ENCODE data around the gene FUBP3.

Gene FUBP3

GRCh38 chr9:130665029-130665430 is 85.7 kb downstream of the FUBP3 start:
- DNase-seq (ENCODE audit: low read depth in 1 of 2, low spot score in 1 of 2) = no peak
- in situ Hi-C loops (cut with HindIII; ENCODE audit: low pct_unique_long_range_greater_than_20kb, low sequenced_read_pairs) = no loop called here
- no peak for TF ChIP-seq JUND (IDR thresholded peaks at IDR 0.05; ENCODE audit: low read depth)

- in situ Hi-C loops (cut with HindIII; ENCODE audit: low pct_unique_long_range_greater_than_20kb, low sequenced_read_pairs) = no loop called here
- no peak for TF ChIP-seq JUND (IDR thresholded peaks at IDR 0.05; ENCODE audit: low read depth)
Observed at GRCh38 chr9:130665431-130666392, 86.3 kb downstream of the FUBP3 start.

DNA sequence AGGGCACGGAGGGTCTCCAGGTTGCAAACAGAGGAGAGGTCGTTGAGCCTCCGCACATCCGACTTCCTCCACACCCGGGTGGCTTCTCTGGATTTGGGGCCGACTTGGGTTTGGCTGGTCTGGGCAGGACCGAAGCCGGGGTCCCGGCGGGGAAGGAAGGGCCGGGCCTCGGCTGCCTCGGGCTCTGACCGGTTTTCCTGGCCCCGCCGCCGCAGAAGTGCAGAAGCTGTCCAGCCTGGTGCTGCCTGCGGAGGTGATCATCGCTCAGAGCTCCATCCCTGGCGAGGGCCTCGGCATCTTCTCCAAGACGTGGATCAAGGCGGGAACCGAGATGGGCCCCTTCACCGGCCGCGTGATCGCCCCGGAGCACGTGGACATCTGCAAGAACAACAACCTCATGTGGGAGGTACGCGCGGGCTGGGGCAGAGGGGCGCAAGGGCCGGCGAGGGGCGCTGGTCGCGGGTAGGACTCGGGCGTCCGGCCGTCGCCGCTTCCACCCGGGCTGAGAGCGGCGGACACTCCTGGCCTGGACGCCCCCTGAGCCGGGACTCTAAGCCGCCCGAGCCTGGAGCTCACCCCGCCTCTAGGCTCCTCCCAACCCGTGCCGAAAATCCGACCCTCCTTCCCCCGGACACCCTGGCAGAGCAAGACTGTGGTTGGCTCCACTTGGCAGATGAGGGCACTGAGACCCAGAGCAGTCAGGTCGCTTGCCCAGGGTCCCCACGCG is 87.2 kb downstream of the FUBP3 start:
- in situ Hi-C loops (cut with HindIII; ENCODE audit: low pct_unique_long_range_greater_than_20kb, low sequenced_read_pairs) = no loop called here
- DNase-seq (ENCODE audit: low read depth in 1 of 2, low spot score in 1 of 2) = no peak
- TF ChIP-seq JUND (IDR thresholded peaks at IDR 0.05; ENCODE audit: low read depth) = no peak

More at GRCh38 chr9:130665431-130666392, 86.3 kb downstream of the FUBP3 start:
- DNase-seq (ENCODE audit: low read depth in 1 of 2, low spot score in 1 of 2) = no peak

DNA sequence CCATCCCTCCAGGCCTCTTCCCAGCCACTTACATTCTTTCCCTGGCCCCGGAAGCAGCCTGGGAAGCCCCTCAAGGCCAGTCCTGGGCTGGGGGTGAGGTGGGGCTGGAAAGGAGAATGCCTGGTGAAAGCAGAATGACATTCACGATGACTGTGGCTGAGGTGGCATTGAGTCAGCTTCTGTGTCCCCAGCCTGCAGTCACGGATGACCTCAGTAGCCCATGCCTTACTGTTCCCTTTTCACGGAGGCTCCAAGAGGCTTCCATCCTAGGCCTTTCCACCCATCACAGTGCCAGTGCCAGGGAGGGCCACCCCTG is 87.7 kb downstream of the FUBP3 start:
- DNase-seq (ENCODE audit: low read depth in 1 of 2, low spot score in 1 of 2) = no peak
- in situ Hi-C loops (cut with HindIII; ENCODE audit: low pct_unique_long_range_greater_than_20kb, low sequenced_read_pairs) = no loop called here
- TF ChIP-seq JUND (IDR thresholded peaks at IDR 0.05; ENCODE audit: low read depth) = no peak

DNA sequence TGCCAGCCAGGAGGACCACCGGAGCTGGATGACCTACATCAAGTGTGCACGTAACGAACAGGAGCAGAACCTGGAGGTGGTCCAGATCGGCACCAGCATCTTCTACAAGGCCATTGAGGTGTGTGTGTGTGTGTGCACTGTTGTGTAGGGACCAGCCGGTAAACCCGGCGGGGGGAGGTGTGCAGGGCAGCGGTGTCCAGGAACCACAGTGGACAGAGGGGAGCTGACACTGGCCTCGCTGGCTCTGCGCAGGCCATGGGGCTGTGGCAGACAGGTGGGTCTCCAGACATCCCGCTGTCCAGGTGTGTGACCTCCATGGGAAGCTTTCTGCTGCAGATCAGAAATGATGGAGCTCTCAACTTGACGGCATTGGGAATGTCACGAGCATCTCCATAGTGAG is 88.8 kb downstream of the FUBP3 start:
- in situ Hi-C loops (cut with HindIII; ENCODE audit: low pct_unique_long_range_greater_than_20kb, low sequenced_read_pairs) = no loop called here
- no peak for TF ChIP-seq JUND (IDR thresholded peaks at IDR 0.05; ENCODE audit: low read depth)
- no peak for DNase-seq (ENCODE audit: low read depth in 1 of 2, low spot score in 1 of 2)

DNA sequence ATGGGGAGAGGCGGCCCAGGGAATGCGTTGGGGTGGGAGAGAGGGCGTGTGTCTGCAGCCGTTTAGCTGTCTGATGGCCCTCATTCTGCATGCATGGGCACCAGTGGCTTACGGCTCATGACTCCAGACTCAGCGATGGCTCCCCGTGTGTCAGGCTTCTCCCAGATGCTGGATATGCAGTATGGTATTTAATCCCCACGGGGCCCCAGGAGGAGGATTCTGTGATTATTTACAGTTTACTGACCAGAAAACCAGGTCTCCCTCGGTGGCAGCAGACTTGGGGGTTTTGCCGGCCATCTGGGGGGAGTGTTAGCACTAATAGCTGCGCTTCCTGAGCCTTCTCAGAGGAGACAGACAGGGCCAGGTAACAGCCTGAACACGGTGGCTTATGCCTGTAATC is 89.3 kb downstream of the FUBP3 start:
- no peak for DNase-seq (ENCODE audit: low read depth in 1 of 2, low spot score in 1 of 2)
- in situ Hi-C loops (cut with HindIII; ENCODE audit: low pct_unique_long_range_greater_than_20kb, low sequenced_read_pairs) = no loop called here
- TF ChIP-seq JUND (IDR thresholded peaks at IDR 0.05; ENCODE audit: low read depth) = no peak

DNA sequence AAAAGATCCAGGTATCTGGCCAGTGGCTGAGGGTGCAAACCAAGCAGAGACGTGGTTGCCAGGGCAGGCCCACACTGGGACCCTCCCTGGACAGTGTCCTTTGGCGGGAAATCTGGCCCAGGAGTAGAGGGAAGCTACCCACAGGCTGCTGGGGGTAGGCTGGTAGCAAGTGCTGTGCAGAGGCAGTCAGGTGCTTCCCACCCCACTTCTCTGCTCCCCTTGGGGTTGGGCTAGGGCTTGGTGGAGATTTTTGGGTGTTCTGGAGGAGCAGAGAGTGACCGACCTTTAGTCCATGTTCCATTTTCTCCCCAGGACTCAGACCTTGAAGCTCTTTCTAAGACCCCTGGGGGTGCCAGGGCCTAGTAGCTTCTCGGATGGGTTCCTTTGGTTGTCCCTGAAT is 90.6 kb downstream of the FUBP3 start:
- in situ Hi-C loops (cut with HindIII; ENCODE audit: low pct_unique_long_range_greater_than_20kb, low sequenced_read_pairs) = no loop called here
- TF ChIP-seq JUND (IDR thresholded peaks at IDR 0.05; ENCODE audit: low read depth) = no peak
- no peak for DNase-seq (ENCODE audit: low read depth in 1 of 2, low spot score in 1 of 2)

DNA sequence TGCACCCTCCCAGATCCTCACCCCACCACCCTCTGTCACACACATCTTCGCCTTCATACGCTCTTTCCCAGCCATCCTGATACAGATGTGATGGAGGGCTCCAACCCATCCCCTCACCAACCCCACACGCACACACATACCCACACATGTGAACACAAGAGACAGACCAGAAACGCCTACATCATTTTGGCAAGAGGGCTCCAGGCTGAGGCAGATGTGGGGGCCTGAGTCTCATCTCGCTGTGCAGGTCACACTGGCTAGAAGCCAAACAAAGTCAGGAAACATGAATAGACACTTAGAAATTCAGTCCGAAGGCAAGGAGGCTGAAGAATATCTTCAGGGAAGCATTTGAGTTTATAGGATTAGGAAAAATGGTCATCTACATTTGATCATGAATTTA is 91.3 kb downstream of the FUBP3 start:
- in situ Hi-C loops (cut with HindIII; ENCODE audit: low pct_unique_long_range_greater_than_20kb, low sequenced_read_pairs) = no loop called here
- no peak for TF ChIP-seq JUND (IDR thresholded peaks at IDR 0.05; ENCODE audit: low read depth)
- no peak for DNase-seq (ENCODE audit: low read depth in 1 of 2, low spot score in 1 of 2)

GRCh38 chr9:130672466-130672865 is 93.1 kb downstream of the FUBP3 start:
- no peak for TF ChIP-seq JUND (IDR thresholded peaks at IDR 0.05; ENCODE audit: low read depth)
- no peak for DNase-seq (ENCODE audit: low read depth in 1 of 2, low spot score in 1 of 2)
- in situ Hi-C loops (cut with HindIII; ENCODE audit: low pct_unique_long_range_greater_than_20kb, low sequenced_read_pairs) = no loop called here

GRCh38 chr9:130672933-130673615 is 93.7 kb downstream of the FUBP3 start:
- DNase-seq (ENCODE audit: low read depth in 1 of 2, low spot score in 1 of 2) = no peak
- TF ChIP-seq JUND (IDR thresholded peaks at IDR 0.05; ENCODE audit: low read depth) = no peak
- in situ Hi-C loops (cut with HindIII; ENCODE audit: low pct_unique_long_range_greater_than_20kb, low sequenced_read_pairs) = no loop called here

DNA sequence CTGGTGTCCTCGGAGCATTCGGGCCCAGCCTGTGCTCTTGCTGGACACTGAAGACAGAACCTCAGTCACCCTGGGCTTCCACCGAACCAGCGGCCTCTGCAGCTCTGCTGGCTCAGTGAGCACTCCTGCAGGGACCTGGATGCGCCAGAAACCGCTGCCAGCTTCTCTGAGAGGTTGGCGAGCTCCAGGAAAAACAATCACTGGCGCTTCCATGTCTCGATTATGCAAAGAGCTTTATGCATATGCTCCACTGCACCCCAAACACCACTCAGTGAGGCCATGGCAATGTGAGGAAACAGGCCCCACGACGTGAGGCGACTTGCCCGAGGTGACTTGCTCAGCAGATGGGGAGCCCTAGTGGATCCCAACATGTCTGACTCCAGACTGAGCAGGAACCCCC is 96.0 kb downstream of the FUBP3 start:
- DNase-seq (ENCODE audit: low read depth in 1 of 2, low spot score in 1 of 2) = no peak
- no peak for TF ChIP-seq JUND (IDR thresholded peaks at IDR 0.05; ENCODE audit: low read depth)
- in situ Hi-C loops (cut with HindIII; ENCODE audit: low pct_unique_long_range_greater_than_20kb, low sequenced_read_pairs) = no loop called here

GRCh38 chr9:130677252-130677651 is 97.9 kb downstream of the FUBP3 start:
- in situ Hi-C loops (cut with HindIII; ENCODE audit: low pct_unique_long_range_greater_than_20kb, low sequenced_read_pairs) = no loop called here
- DNase-seq (ENCODE audit: low read depth in 1 of 2, low spot score in 1 of 2) = no peak
- TF ChIP-seq JUND (IDR thresholded peaks at IDR 0.05; ENCODE audit: low read depth) = no peak
